NCI-H1048 (cell line): ENCODE results near the gene RNF213.
"Not testable (repeated sequence)": the region's sequence is repeated elsewhere in the genome, so short reads cannot be mapped to it uniquely, and the experiment has no call there.

ENCODE experiments used
- DNase-seq: peaks from one replicate; lab custom pipeline; 2025; lab: John Stamatoyannopoulos, UW

RNF213 gene

DNA sequence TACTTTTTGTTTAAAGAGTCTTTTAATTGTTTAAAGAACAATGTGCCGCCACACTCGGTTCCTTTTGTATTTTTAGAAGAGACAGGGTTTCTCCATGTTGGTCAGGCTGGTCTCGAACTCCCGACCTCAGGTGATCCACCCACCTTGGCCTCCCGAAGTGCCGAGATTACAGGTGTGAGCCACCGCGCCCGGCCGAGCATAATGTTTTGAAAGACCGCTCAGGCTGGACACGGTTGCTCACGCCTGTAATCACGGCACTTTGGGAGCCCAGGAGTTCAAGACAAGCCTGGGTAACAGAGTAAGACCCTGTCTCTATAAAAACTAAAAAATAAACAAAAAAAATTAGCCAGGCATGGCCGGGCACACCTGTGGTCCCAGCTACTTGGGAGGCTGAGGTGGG, 59.8 kb downstream of the RNF213 start:
- no peak for DNase-seq

DNA sequence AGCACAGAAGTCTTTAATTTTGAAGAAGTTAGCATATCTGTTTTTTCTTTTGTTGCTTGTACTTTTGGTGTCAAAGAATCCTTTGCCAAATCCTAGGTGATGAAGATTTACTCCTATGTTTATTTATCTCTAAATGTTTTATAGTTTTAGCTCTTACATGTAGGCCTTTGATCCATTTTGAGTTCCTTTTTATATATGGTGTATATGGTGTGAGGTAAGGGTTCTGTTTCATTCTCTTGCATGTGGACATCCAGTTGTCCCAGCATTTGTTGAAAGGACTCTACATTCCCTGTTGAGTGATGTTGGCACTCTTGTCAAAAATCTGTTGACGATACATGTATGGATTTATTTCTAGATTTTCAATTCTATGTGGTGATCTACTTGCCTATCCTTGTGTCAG, 62.2 kb downstream of the RNF213 start:
- no peak for DNase-seq

DNA sequence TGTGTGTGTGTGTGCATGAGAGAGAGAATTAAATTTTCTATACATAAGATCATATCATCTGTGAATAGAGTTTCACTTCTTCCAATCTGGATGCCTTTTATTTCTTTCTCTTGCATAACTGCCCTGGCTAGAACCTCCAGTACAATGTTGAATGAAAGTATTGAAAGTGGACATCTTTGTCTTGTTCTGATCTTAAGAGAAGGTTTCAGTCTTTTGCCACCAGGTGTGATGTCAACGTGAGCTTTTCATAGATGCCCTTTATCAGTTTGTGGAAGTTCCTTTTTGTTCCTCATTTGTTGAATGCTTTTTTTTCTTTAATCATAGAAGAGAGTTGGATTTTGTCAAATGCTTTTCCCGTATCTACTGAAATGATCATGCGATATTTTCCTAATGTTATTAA, 63.3 kb downstream of the RNF213 start:
- no peak for DNase-seq

DNA sequence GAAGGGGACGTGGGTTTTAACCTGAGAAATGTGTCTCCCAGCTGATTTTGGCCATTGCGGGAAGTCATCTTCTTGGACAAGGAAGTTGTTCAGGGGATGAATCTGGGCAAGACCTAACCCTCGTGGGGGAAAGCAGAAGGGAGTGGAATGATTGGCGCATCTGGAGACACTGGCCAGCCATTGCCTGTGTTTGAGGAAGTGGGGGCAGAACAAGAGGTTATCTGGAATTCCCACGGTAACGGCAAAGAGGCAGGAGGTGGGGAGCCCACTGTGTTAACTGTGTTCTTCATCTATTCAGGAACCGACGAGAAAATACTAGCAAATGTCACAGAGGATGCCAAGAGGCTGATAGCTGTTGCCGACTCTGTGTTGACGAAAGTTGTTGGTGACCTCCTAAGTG, 66.9 kb downstream of the RNF213 start:
- no peak for DNase-seq

DNA sequence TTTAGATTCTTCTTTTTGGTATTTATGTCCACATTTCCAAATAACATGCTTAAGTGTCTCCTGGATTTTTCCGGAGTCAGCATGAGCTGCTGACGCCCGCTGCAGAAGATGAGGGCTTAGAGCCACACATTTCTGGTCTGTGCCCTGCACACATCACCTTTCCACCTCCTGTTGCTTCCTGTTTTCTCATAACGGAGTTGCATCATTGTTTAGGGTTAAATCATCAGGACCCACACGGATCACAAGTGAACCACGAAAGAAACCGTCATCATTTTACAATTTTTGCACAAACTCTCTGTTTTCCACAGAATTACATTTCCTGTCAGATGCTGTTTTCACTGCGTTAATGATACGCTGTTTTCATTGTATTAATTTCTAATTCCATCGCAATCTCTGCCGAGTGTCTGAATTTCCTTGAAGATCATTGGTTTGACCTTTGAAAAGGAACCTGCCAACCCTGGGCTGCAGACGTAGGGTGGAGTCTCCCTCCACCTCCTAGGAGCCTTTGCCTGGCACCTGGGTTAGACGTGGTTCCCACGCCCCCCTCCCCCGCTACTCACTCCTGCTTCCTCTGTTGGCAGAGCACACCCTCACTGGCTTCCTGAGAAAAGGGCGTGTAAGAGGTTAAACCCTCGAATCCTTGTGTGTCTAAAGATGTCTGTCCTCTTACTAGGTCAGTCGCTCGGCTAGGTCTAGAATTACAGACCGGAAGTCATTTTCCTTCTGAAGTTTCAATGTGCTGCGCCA, 68.2 kb downstream of the RNF213 start:
- no peak for DNase-seq

DNA sequence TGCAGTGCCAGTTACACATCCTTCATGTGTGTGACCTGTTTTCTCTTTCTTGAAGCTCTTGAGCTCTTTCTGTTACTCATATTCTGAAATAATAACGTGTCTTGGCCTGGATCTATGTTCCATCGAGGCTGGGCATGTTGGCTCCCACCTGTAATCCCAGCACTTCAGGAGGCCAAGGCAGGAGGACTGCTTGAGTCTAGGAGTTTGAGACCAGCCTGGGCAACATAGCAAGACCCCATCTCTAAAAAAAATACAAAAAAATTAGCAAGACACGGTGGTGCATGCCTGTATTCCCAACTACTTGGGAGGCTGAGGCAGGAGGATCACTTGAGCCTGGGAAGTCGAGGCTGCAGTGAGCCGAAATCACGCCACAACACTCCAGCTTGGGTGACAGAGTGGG, 68.8 kb downstream of the RNF213 start:
- not testable (repeated sequence) for DNase-seq

DNA sequence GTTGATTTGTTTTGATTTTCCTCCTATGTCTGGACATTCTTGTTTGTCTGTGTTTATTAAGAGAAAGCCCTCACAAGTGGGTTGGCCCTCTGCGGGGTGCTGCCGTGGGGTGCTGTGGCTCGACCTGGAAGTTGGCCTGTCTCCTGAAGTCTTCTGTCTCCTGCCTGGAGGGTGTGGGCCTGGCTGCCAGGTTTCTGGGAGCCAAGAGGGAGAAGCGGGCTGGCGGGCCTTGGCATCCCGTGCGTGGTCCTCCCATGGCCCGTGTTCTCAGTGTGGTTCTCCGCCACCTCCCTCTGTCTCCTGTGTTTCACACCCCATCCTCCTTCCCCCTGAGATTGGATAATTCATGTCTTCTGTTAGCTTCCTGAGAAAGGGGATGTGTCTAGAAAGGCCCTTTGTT, 69.6 kb downstream of the RNF213 start:
- no peak for DNase-seq

DNA sequence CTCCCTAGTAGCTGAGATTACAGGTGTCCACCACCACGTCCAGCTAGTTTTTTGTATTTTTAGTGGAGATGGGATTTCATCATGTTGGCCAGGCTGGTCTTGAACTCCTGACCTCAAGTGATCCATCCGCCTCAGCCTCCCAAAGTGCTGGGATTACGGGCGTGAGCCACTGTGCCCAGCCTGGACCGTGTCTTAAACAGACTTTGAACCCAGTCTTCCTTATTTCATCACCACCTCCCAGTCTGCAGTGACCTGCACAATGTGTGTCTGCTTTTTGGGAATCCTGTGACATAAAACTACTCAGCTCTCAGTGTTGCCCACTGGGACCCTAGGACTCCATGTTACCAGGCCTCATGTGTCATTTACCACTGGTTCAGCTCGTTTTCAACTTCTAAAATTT, 70.3 kb downstream of the RNF213 start:
- DNase-seq = not testable (repeated sequence)

DNA sequence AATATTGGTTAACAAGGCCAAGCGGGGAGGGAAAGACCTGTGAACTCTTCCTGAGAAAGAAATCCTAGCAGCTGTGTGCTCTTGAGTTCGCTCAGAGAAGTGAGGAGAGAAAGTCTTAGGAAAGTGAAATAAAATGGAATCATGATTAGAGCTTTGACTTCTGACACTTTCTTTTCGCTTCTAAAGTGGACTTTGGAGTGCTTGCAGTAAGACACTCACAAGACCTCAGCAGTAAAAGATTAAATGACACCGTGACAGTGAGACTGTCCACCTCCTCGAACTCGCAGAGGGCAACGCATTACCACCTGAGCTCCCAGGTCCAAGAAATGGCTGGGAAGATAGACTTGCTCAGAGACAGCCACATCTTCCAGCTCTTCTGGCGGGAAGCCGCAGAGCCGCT, 71.2 kb downstream of the RNF213 start:
- DNase-seq = no peak

DNA sequence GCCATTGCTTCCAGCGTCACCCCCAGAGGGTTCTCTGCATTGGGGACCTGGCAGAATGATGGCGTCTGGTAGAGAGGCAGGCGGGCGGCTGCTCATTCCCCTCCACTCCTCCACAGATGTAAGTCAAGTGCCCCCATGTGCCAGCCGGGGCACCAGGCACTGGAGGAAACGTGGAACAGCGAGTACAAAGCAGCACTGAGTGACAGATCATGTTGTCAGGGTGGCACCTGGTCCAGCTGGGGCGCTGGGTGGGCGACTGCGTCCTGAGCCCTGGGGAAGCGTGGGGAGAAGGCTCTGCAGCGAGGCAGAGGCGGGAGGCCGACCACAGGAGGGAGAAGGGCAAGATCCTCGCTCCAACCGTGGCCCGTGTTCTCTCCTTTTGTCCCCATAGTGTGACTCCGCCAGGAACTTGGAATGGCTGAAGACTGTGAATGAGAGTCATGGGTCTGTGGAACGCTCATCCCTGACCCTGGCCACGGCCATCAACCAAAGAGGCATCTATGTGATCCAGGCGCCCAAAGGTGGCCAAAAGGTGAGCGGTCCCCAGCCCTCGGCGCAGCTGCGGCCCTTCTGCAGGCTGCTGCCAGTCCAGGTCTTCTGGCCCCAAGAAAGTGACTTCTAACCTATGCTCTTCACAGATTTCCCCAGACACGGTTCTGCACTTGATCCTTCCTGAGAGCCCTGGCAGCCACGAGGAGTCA, 76.7 kb downstream of the RNF213 start:
- DNase-seq = no peak

DNA sequence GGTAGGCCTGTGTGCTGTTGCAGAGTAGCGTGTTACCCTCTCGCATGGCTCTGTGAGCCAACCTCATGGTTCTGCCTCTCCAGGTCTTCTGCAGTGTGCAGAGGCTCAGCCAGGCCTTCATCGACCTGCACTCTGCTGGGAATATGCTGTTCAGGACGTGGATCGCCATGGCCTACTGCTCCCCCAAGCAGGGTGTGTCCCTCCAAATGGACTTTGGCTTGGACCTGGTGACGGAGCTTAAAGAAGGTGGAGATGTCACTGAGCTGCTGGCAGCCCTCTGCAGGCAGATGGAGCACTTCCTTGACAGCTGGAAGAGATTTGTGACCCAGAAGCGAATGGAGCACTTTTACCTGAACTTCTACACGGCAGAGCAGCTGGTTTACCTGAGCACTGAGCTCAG, 78.5 kb downstream of the RNF213 start:
- DNase-seq = no peak

DNA sequence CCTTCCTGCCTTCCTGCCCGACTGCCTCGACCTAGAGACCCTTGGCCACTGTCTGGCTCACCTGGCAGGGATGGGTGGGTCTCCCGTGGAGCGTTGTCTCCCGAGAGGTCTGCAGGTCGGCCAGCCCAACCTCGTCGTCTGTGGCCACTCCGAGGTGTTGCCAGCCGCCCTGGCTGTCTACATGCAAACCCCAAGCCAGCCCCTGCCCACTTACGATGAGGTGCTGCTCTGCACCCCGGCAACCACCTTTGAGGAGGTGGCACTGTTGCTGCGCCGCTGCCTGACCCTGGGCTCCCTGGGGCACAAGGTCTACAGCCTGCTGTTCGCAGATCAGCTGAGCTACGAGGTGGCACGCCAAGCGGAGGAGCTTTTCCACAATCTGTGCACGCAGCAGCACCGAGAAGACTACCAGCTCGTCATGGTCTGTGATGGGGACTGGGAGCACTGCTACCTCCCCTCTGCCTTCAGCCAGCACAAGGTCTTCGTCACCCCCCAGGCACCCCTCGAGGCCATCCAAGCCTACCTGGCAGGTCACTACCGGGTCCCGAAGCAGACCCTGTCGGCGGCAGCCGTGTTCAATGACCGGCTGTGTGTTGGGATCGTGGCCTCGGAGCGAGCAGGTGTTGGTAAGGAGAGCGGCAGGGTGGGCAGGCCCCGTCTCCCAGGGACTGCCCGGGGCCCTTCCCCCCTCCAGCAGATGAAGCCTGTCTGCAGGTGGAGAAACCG, 79.2 kb downstream of the RNF213 start:
- no peak for DNase-seq

DNA sequence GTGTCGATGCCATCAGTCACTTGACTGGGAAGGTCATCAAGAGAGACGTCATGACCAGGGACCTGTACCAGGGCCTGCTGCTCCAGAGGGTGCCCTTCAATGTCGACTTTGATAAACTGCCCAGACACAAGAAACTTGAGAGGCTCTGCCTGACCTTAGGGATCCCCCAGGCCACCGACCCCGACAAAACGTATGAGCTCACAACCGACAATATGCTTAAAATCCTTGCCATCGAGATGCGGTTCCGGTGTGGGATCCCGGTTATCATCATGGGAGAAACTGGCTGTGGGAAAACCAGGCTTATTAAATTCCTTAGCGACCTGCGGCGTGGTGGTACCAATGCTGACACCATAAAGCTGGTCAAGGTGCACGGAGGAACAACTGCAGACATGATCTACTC, 84.7 kb downstream of the RNF213 start:
- no peak for DNase-seq

DNA sequence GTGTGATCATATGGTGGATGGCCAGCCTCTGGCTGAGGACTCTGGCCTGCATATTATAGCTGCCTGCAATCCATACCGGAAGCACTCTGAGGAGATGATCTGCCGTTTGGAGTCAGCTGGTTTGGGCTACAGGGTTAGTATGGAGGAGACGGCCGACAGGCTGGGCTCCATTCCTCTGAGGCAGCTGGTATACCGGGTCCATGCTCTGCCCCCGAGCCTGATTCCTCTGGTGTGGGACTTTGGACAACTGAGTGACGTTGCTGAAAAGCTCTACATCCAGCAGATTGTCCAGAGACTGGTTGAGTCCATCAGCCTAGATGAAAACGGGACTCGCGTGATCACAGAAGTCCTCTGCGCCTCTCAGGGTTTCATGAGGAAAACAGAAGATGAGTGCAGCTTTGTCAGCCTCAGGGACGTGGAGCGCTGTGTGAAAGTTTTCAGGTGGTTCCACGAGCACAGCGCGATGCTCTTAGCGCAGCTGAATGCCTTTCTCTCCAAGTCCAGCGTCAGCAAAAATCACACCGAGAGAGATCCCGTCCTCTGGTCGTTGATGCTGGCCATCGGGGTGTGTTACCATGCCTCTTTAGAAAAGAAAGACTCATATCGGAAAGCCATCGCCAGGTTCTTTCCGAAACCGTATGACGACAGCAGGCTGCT, 85.3 kb downstream of the RNF213 start:
- no peak for DNase-seq

DNA sequence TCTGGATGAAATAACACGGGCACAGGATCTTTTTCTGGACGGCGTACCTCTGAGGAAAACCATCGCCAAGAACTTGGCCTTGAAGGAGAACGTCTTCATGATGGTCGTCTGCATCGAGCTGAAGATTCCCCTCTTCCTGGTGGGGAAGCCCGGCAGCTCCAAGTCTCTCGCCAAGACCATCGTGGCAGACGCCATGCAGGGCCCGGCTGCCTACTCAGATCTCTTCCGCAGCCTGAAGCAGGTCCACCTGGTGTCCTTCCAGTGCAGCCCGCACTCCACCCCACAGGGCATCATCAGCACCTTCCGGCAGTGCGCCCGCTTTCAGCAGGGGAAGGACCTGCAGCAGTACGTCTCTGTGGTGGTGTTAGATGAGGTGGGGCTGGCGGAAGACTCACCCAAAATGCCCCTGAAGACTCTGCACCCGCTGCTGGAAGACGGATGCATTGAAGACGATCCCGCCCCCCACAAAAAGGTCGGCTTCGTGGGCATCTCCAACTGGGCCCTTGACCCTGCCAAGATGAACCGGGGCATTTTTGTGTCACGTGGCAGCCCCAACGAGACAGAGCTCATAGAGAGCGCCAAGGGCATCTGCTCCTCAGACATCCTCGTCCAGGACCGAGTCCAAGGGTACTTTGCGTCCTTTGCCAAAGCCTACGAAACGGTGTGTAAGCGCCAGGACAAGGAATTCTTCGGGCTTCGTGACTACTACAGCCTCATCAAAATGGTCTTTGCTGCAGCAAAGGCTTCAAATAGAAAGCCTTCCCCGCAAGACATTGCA, 86.0 kb downstream of the RNF213 start:
- no peak for DNase-seq

DNA sequence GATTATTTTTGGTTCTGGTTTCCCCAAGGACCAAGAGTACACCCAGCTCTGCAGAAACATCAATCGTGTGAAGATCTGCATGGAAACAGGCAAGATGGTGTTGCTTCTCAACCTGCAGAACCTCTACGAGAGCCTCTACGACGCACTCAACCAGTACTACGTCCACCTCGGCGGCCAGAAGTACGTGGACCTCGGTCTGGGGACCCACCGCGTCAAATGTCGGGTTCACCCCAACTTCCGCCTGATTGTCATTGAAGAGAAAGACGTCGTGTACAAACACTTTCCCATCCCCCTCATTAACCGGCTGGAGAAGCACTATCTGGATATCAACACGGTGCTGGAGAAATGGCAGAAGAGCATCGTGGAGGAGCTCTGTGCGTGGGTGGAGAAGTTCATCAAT, 86.9 kb downstream of the RNF213 start:
- DNase-seq = no peak

DNA sequence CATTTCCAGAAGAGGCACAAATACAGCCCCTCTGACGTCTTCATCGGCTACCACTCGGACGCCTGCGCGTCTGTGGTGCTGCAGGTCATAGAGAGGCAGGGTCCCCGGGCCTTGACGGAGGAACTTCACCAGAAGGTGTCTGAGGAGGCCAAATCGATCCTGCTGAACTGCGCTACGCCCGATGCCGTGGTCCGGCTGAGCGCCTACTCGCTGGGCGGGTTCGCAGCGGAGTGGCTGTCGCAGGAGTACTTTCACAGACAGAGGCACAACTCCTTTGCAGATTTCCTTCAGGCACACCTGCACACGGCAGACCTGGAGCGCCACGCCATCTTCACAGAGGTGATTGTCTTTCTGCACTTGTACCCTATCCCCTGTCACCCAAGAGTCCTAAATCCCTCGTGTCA, 87.3 kb downstream of the RNF213 start:
- DNase-seq = no peak

DNA sequence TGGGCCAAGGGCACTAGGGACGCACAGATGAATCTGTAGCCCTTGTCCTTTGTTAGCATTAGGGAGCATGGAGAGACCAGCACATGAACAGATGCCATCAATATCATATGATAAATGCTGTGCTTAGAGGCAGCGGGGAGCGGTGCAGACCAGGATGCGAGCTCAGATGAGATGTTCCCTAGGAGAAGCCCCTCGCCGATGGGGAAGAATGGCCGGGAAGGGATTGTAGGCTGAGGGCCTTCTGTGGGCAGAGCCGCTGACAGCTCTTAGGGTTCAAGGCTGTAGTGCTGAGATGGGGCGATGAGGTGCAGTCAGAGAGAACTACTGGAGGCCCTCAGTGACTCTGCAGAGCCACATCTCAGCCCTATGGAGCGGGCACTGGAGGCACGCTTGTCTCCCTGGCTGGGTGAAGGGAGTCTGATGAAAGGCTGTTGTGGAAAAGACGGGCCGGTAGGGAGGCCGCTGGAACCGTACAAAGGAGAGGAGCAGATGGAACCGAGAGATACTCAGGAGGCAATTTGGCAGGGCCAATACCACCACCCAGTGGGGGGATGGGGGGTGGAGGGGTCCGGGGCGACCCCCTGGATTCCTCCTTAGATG, 88.0 kb downstream of the RNF213 start:
- DNase-seq = no peak

DNA sequence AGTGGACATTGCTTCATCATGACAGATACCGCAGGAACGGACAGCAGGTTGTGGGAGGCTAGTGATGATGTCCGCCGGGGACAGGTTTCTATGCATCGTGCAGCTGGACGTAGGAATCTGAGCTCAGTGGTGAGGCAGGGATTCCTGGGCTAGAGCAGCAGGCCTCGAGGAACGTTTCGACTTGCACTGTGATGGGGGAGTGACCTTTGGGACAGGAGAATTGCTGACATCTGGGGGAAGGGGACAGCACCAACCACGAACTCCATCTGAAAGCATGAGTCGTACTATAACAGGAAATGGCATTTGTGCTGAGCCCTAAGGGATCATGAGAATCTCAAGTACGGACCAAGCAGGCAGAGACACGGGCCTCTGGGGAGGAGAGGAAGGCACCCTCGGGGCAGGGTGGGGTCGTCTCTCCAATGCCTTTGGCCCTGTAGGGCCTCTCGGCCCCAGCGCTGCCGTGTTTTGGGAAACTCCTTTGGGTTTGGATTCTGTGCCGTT, 88.5 kb downstream of the RNF213 start:
- DNase-seq = no peak

DNA sequence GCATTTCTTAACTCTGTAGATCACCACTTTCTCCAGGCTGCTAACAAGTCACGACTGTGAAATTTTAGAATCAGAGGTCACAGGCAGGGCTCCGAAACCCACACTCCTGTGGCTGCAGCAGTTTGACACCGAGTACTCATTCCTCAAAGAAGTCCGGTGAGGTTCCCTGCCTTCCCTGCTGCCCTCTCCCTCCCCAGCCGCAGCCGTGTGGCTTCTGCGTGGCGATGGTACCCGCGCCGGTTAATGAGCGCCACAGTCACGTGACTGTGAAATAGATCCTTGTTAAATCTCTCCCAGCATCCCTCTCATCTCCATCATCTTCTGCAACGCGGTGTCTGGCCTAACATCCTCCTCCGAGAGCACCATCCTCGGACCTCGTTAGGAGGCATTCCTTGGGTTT, 89.1 kb downstream of the RNF213 start:
- DNase-seq = no peak

DNA sequence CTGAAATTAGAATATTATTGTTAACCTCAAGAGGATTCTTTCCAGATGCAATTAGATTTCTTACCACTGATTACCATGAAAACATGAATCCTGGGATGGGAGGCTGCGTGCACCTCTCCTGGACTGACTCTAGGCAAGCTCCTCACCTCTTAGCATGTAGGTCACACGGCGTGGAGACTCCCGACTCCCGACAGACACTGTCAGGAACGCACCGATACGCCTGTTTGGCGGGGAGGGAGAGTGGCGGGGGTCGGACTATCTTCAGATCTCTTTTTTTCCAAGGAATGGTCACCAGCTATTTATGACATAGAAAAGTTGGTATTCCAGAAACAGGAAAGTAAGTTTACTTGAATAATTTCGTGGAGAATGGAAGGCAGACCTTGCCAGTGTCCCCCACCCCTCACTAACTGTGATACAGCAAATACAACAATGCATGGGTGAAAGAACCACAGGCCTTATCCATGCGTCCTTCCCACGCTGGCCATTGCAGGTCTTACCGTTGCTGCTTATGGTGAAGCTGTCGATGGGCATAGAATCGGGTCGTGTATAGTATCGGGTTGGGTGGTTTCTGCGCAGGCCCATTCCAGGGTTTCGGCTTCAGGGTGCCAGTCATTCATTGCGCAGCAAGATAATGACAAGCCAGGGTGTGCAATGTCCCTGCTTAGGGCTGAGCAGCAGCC, 91.7 kb downstream of the RNF213 start:
- DNase-seq = no peak
